ENCODE results near the gene TMTC3. TPM values are rescaled to one million over a fixed set of nuclear protein-coding genes. Genes with fewer than 3 reads are reported as not detected.

The TMTC3 gene
- total RNA-seq, 2 experiments from 2014 or later: 5.5 to 9.4 TPM

- no peak overlapping the region for H2AFZ ChIP-seq (ENCODE audit: low read length)
- no peaks in the 10 kb centered on the region for H3K9me2 ChIP-seq (ENCODE audit: insufficient read depth, low read length)
- ChIA-PET CTCF (ENCODE audit: unreplicated experiment) (no interaction called here), POLR2A (interaction anchor here (0.5 to 0.6 kb wide), 3 partner anchors 21 to 372 kb away, joined by 3 to 4 read pairs (median 3); no protein-coding TSS in a partner anchor)
- H3K4me3 ChIP-seq (ENCODE audit: low read depth, low read length, poor library complexity, severe bottlenecking): no peak overlapping the region
- H3K79me2 ChIP-seq (ENCODE audit: insufficient read depth, low read depth, low read length): no peaks in the 10 kb centered on the region
- intact Hi-C loops (cut with micrococcal nuclease; ENCODE audit: unreplicated experiment): no loop called here
- no peak for DNase-seq (ENCODE audit: low spot score)
- no peaks in the 10 kb centered on the region for H3K4me1 ChIP-seq (ENCODE audit: insufficient read depth, low read length, poor library complexity, severe bottlenecking)
- peaks cover 16% of the 10 kb centered on the region; the same call in 1 of the 2 replicates for H3K36me3 ChIP-seq (ENCODE audit: insufficient read depth, low read length)
- BruUV-seq (replicated peaks): no TSS peak
- H3K4me2 ChIP-seq (ENCODE audit: low read length): no peak overlapping the region
- no peak overlapping the region for H3K27ac ChIP-seq (ENCODE audit: low read depth, low read length, poor library complexity, severe bottlenecking)
- no peaks in the 10 kb centered on the region for H4K20me1 ChIP-seq (ENCODE audit: insufficient read depth, low read length)
- peaks cover 4% of the 10 kb centered on the region; the same call in 1 of the 2 replicates for H3K9me3 ChIP-seq (ENCODE audit: low read length)
- TF ChIP-seq EZH2phosphoT487 (IDR thresholded peaks at IDR 0.05; ENCODE audit: borderline replicate concordance, low read depth, low read length): no peak
- no peak for TF ChIP-seq CTCF (conservative IDR thresholded peaks at IDR 0.05; ENCODE audit: low read length)
Observed at GRCh38 chr12:88185279-88185678, 43.2 kb downstream of the TMTC3 start.

GRCh38 chr12:88185988-88186387 lies 43.9 kb downstream of the TMTC3 start:
- intact Hi-C loops (cut with micrococcal nuclease; ENCODE audit: unreplicated experiment): no loop called here
- ChIA-PET CTCF (ENCODE audit: unreplicated experiment) (no interaction called here), POLR2A (interaction anchor here (0.5 kb wide), 1 partner anchor 20 kb away, joined by 3 read pairs; no protein-coding TSS in a partner anchor)
- Histone ChIP-seq H3K79me2 (ENCODE audit: insufficient read depth, low read depth, low read length) (no peaks in the 10 kb centered on the region), H3K4me1 (ENCODE audit: insufficient read depth, low read length, poor library complexity, severe bottlenecking) (no peaks in the 10 kb centered on the region), H2AFZ (ENCODE audit: low read length) (no peak overlapping the region), H3K36me3 (ENCODE audit: insufficient read depth, low read length) (peaks cover 19% of the 10 kb centered on the region; the same call in 1 of the 2 replicates), H4K20me1 (ENCODE audit: insufficient read depth, low read length) (no peaks in the 10 kb centered on the region), H3K27ac (ENCODE audit: low read depth, low read length, poor library complexity, severe bottlenecking) (no peak overlapping the region), H3K4me3 (ENCODE audit: low read depth, low read length, poor library complexity, severe bottlenecking) (no peak overlapping the region), H3K9me3 (ENCODE audit: low read length) (peaks cover 4% of the 10 kb centered on the region; the same call in 1 of the 2 replicates), H3K4me2 (ENCODE audit: low read length) (no peak overlapping the region), H3K9me2 (ENCODE audit: insufficient read depth, low read length) (no peaks in the 10 kb centered on the region)
- BruUV-seq (replicated peaks): no TSS peak
- TF ChIP-seq CTCF (conservative IDR thresholded peaks at IDR 0.05; ENCODE audit: low read length) (no peak), EZH2phosphoT487 (IDR thresholded peaks at IDR 0.05; ENCODE audit: borderline replicate concordance, low read depth, low read length) (no peak)
- no peak for DNase-seq (ENCODE audit: low spot score)

- Histone ChIP-seq H3K9me2 (ENCODE audit: insufficient read depth, low read length) (no peaks in the 10 kb centered on the region), H3K27ac (ENCODE audit: low read depth, low read length, poor library complexity, severe bottlenecking) (no peak overlapping the region), H2AFZ (ENCODE audit: low read length) (no peak overlapping the region), H3K4me1 (ENCODE audit: insufficient read depth, low read length, poor library complexity, severe bottlenecking) (no peaks in the 10 kb centered on the region), H4K20me1 (ENCODE audit: insufficient read depth, low read length) (no peaks in the 10 kb centered on the region), H3K36me3 (ENCODE audit: insufficient read depth, low read length) (peaks cover 21% of the 10 kb centered on the region; the same call in 1 of the 2 replicates), H3K79me2 (ENCODE audit: insufficient read depth, low read depth, low read length) (no peaks in the 10 kb centered on the region), H3K9me3 (ENCODE audit: low read length) (peaks cover 4% of the 10 kb centered on the region; the same call in 1 of the 2 replicates), H3K4me3 (ENCODE audit: low read depth, low read length, poor library complexity, severe bottlenecking) (no peak overlapping the region), H3K4me2 (ENCODE audit: low read length) (no peak overlapping the region)
- no TSS peak for BruUV-seq (replicated peaks)
- POLR2A ChIA-PET: interaction anchor here (1.4 kb wide), 1 partner anchor 55 kb away, joined by 5 read pairs; no protein-coding TSS in a partner anchor
- no peak for DNase-seq (ENCODE audit: low spot score)
- CTCF ChIA-PET (ENCODE audit: unreplicated experiment): no interaction called here
- no peak for TF ChIP-seq EZH2phosphoT487 (IDR thresholded peaks at IDR 0.05; ENCODE audit: borderline replicate concordance, low read depth, low read length)
- no peak for TF ChIP-seq CTCF (conservative IDR thresholded peaks at IDR 0.05; ENCODE audit: low read length)
- intact Hi-C loops (cut with micrococcal nuclease; ENCODE audit: unreplicated experiment): no loop called here
Observed at GRCh38 chr12:88187571-88187970, 45.5 kb downstream of the TMTC3 start.
